CD1c-positive myeloid dendritic cell (primary cell): ENCODE data around the gene METTL26.

Experiments used
- DNase-seq: peaks from one replicate; pipeline ENCODE4 v3.0.0-alpha.2; 2016; ENCODE audit errors: extremely low spot score

Gene METTL26

DNA sequence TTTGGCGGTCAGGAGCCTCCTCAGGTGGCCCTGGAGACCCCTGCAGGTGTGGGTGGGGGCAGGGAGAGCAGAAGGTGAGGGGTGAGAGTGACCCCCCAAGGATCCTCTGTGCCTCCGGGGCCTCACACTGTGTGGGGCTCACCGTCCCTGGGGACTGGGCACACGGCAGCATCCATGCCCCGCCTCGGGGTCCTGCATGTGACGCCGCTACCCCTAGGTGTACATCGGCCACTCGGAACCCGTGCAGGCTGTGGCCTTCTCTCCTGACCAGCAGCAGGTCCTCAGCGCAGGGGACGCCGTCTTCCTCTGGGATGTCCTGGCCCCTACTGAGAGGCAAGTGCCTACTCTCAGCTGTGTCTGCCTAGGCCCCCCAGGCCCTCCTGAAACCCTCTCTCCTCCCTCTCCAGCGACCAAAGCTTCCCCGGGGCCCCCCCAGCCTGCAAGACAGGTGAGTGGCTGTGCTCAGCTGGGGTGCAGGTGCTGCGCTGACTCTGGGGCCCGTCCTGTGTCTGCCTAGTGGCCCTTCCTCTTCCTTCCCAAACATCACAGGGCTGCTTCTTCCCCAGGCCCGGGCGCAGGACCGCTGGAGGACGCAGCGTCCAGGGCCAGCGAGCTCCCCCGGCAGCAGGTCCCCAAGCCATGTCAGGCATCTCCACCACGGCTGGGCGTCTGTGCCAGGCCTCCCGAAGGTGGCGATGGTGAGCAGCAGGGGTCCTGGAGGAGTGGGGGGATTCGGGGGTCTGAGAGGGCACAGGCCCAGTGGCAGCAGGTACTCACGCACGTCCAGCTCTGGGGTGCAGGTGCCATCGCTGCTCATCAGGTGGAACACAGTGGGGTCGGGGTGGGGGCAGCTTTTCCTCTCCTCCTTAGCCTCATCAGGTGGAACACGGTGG is 22.8 kb upstream of the METTL26 start:
- no peak for DNase-seq

GRCh38 chr16:657487-657886 is 21.4 kb upstream of the METTL26 start:
- no peak for DNase-seq

GRCh38 chr16:654034-654433 is 17.9 kb upstream of the METTL26 start:
- DNase-seq = no peak

- DNase-seq = no peak
Observed at GRCh38 chr16:652454-653305, 16.6 kb upstream of the METTL26 start.

GRCh38 chr16:651844-652243 is 15.7 kb upstream of the METTL26 start:
- no peak for DNase-seq

GRCh38 chr16:649631-650030 is 13.5 kb upstream of the METTL26 start:
- DNase-seq = no peak

- peak; percentile 97 for DNase-seq
Observed at GRCh38 chr16:648781-649589, 12.9 kb upstream of the METTL26 start, which contains the start of gene WDR90. Gene WDR90 (plus strand): TSS chr16:649365. CDS start chr16:649417, 52 bp downstream.

GRCh38 chr16:648071-648780 is 12.1 kb upstream of the METTL26 start:
- peak; percentile 46 for DNase-seq

GRCh38 chr16:647173-647902 is 11.2 kb upstream of the METTL26 start:
- DNase-seq = no peak

DNA sequence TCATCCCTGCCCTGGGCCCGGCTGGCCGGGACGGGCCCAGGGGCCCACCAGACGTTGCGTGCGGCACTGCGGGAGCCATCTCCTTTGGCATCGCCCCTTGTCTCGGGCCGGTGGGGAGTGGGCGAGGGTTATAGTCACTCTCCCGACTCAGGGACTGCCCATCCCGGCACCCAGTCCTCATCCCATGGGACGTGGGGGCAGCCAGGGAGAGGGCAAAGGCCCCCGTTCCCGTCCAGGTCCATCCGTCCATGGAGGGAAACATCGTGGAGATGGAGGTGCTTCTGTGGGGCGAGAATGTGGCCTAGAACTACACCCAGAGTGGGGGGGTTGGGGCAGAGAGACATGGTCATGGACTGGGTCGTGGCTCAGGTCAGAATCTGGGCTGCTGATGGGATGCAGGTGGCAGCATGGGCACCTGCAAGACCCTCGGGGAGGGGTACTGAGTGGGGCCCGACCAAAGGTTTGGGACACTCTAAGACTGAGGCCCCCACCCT is 10.6 kb upstream of the METTL26 start:
- no peak for DNase-seq

DNA sequence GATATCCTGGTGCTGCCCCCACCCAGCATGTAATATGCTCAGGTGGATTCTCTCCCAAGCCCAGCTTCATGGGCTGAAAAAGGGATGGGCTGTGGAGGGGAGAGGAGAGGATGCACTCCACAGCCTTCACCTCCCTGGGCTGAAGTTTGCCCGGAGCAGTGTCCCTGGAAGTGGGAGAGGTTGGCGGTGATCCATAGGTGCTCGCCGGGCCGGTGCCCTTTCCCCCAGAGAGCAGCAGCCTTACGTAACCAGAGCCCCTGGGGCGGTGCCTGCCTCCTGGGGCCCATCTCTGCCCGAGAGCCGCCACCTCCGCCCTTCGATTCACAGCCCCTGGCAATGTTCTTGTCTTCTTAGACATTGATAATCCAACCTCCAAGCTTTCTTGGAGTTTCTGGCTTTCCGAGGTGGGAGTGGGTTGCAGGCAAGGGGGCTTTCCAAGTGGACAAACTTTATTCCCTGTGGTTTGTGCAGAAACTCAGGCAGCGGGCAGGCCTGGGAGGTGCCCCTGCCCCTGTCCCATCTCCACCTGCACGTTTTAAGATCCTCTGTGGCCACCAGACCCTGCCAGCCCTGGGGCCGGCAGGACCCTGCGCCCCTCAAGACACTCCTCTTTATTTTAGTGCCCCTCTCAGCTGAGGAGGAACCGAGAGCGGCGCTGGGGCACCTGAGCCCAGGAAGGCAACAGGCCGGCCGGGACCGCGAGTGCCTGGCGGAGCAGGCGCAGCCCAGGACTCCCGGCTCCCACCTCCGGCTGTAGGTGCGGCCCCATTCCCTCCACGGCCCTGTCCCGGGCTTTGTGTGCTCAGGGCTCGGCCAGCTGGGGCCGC is 10.0 kb upstream of the METTL26 start:
- no peak for DNase-seq

DNA sequence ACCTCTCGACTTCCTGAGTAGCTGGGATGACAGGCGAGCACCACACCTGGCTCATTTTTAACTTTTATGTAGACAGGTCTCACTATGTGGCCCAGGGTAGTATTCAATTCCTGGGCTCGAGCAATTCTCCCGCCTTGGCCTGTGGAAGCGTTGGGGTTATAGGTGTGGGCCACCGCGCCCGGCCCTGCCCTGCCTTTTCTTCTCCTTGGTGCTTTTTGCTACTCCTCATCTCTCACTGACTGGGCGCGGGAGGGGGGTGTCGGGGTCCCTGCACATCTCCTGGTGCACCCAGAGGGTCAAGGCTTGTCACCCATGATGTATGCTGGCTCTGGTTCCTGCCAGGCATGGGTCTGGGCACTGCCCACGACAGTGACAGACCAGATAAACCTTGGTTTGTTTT is 8.5 kb upstream of the METTL26 start:
- DNase-seq = no peak

GRCh38 chr16:643050-643368 is 6.9 kb upstream of the METTL26 start:
- DNase-seq = no peak

GRCh38 chr16:642189-643049 is 6.3 kb upstream of the METTL26 start:
- DNase-seq = peak; percentile 83

DNA sequence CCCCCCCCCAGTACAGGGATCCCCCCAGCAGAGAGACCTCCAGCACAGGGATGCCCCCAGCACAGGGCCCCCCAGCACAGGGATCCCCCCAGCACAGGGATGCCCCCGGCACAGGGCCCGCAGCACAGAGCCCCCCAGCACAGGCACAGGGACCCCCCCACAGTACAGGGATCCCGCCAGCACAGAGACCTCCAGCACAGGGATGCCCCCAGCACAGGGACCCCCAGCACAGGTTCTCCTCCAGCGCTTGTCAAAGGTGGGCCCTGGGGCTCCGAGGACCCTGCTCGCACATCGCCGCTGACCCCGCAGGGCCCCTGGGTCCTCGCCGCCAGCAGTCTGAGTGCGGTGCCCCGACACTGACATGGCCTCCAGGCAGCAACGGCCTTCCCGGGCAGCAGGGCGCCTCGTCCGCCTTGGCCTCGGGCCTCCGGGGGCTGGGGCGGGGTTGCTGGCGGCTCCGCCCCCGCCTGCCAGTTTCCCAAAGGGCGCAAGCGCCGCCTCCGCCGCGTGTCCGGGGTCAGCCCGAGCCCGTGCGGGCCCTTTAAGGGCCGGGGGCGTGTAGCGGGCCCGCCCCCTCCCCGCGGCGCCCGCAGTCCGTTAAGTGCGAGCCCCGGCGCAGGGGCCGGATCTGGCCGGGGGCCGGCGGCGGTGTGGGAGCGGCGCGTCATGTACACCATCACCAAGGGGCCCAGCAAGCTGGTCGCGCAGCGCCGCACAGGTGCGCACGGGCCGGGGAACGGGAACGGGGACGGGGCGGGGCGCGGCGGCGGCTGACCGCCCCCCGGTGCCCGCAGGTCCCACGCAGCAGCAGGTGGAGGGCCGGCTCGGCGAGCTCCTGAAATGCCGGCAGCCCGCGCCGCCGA is 5.5 kb upstream of the METTL26 start, which contains the start of gene MCRIP2:
Gene MCRIP2 (plus strand): TSS at position 503 of the 863 bp plus-strand sequence. CDS start 164 bp downstream, at position 667.
- peak; percentile 90 for DNase-seq

DNA sequence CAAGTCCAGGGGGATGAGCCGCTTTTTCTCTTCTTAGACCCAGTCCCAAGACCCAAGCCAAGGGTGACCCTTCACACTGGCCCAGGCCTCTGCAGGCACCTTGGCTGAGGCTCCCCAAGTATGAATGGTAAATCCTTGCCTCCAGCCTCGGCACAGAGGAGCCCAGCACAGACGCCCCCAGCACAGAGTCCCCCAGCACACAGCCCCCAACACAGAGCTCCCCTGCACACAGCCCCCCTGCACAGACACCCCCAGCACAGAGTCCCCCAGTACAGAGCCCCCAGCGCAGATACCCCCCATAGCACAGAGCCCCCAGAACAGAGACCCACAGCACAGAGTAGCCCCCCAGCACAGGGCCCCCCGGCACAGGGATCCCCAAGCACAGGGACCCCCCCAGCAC is 4.5 kb upstream of the METTL26 start:
- no peak for DNase-seq

GRCh38 chr16:638836-639235 is 2.7 kb upstream of the METTL26 start:
- DNase-seq = no peak
